Activated T-helper 2 cell treated with anti-CD3 and anti-CD28 coated beads, Interferon-gamma antibody, Interleukin-2, Interleukin-4, amounts not matched to agents 10 μg/mL and 5 μg/mL and 100 μg/mL, durations not matched to agents 14 hours and 24 hours and 36 hours (primary cell): ENCODE results near the gene CTTNBP2. TPM values are rescaled to one million over a fixed set of nuclear protein-coding genes. Genes with fewer than 3 reads are reported as not detected.
"Not testable (repeated sequence)": the region's sequence is repeated elsewhere in the genome, so short reads cannot be mapped to it uniquely, and the experiment has no call there.

ENCODE experiments used
- DNase-seq: peaks from one replicate; pipeline ENCODE4 v3.0.0; 2021; ENCODE audit warnings: low spot score
- H3K27ac Mint-ChIP-seq: one replicate; pipeline ENCODE4 v1.8.0; 2021; ENCODE audit warnings: mixed read lengths
- H3K27me3 Mint-ChIP-seq: one replicate; pipeline ENCODE4 v1.8.0; 2021; ENCODE audit warnings: low read depth, mixed read lengths
- H3K36me3 Mint-ChIP-seq: one replicate; pipeline ENCODE4 v1.8.0; 2021; ENCODE audit warnings: low read depth, mixed read lengths
- H3K4me1 Mint-ChIP-seq: one replicate; pipeline ENCODE4 v1.8.0; 2021; ENCODE audit warnings: low read depth, mixed read lengths
- H3K4me3 Mint-ChIP-seq: one replicate; pipeline ENCODE4 v1.8.0; 2021; ENCODE audit warnings: low read depth, mild to moderate bottlenecking, moderate library complexity, mixed read lengths
- H3K9me3 Mint-ChIP-seq: one replicate; pipeline ENCODE4 v1.8.0; 2021; ENCODE audit warnings: mixed read lengths
- intact Hi-C: fragments of 100-400 bp; cut with micrococcal nuclease; formaldehyde crosslinking; loops from one replicate; pipeline ENCODE4 v1.15.1; 2023
- total RNA-seq: library from RNA; stranded (reverse); gene quantifications from 2 replicates; pipeline ENCODE4 v1.2.3, GENCODE V29; 2022

CTTNBP2 gene
- total RNA-seq, 1 donor from 2014 or later: not detected

DNA sequence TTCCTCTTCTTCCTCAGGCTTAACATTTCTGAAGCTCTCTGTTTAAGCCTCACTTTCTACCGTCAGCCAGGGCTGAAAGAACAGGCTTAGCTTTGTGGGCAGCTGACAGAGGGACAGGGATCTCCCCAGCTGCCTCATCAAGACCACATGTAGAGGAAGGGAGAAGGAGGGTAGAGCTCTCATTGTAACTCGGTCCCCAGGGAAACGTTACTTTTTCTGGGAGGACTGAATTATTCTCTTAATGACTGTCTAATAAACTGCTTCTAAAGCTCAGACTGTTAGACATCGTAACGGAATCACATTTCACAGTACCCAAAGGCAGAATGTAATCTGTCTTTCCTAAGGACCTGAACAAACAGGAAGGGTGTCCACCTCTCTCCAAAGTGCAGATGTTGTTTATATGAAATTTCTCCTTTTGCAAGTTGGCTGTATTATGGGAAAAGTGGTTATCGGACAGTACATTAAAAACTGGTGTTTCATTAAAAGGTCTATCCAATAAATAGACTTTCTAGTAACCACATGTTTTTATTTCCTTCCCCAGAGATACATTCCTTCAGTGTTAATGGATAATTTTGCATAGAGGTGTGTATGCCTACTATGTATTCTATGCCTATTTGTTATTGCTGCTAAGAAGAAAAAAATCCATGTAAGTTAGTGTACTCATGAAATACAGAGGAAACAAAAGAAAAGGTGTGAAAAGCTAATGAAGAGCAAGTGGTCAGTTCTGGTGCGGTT is 144.2 kb downstream of the CTTNBP2 start:
- peaks cover 5% of the 10 kb centered on the region for H3K4me1 Mint-ChIP-seq
- no peaks in the 10 kb centered on the region for H3K36me3 Mint-ChIP-seq
- no peak for DNase-seq
- peaks cover 16% of the 10 kb centered on the region for H3K27me3 Mint-ChIP-seq
- H3K4me3 Mint-ChIP-seq: no peak overlapping the region
- no peaks in the 10 kb centered on the region for H3K9me3 Mint-ChIP-seq
- H3K27ac Mint-ChIP-seq: no peak overlapping the region
- intact Hi-C loops: no loop called here

- peaks cover 13% of the 10 kb centered on the region for H3K27me3 Mint-ChIP-seq
- no peak for DNase-seq
- no peaks in the 10 kb centered on the region for H3K36me3 Mint-ChIP-seq
- no peaks in the 10 kb centered on the region for H3K9me3 Mint-ChIP-seq
- intact Hi-C loops: no loop called here
- H3K4me3 Mint-ChIP-seq: no peak overlapping the region
- H3K4me1 Mint-ChIP-seq: no peaks in the 10 kb centered on the region
- H3K27ac Mint-ChIP-seq: no peak overlapping the region
Observed at GRCh38 chr7:117724898-117725297, 148.3 kb downstream of the CTTNBP2 start.

DNA sequence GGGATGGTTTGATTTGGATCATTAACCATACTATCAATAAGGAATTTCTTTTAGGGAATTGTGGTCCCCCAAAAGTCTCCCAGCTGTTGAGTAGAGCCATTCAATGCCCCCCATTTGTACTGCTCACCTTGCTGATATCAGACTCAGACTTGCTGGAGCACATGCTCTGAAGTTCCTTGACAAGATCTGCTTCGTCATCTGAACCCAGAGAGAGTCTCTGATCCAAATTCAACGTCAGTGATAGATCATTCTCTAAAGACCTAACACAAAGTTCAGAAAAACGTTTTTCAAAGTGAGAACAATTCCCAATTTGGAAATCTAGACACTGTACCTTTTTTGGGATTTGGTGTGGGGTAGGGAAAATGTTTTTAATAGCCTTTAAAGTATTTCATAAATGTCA is 153.9 kb downstream of the CTTNBP2 start:
- no peaks in the 10 kb centered on the region for H3K27me3 Mint-ChIP-seq
- H3K27ac Mint-ChIP-seq: no peak overlapping the region
- intact Hi-C loops: loop anchor here (5.0 kb wide), 2 partner anchors 322 to 507 kb away; no protein-coding TSS in a partner anchor
- H3K36me3 Mint-ChIP-seq: no peaks in the 10 kb centered on the region
- no peaks in the 10 kb centered on the region for H3K4me1 Mint-ChIP-seq
- no peak for DNase-seq
- H3K4me3 Mint-ChIP-seq: no peak overlapping the region
- no peaks in the 10 kb centered on the region for H3K9me3 Mint-ChIP-seq

DNA sequence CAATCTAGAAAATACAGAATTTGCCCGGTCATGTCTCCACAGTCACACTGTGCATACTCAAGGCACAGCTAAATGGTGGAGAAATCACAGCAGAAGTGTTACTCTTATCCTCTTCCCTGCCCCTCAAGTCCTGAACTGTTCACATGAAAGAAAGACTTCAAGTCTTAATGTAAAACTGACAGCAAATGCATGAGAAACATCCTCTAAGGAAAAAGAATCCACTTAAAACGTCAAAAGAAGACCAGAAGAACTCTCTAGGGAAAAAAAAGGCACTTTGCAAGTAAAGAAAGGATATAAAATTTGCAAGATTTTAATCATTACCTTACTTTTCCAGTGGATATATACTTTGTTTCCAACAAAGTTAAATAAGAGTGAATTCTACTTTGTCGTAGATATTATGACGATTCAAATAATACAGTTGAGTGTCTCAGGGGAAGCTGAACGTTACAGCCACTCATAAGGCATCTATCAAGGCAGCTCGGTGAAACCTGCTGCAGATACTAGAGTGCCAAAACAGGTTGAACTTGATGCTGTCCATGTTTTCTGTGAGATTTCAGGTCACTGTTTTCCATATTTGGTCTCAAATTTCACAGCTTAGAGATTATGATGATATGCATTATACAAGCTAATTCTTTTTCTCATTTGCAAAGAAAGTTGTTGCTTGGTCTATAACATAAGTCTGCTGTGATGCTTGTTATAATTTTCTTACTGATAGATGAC is 155.0 kb downstream of the CTTNBP2 start:
- DNase-seq: no peak
- H3K4me1 Mint-ChIP-seq: no peaks in the 10 kb centered on the region
- H3K4me3 Mint-ChIP-seq: no peak overlapping the region
- intact Hi-C loops: loop anchor here (5.0 kb wide), 2 partner anchors 321 to 506 kb away; no protein-coding TSS in a partner anchor
- H3K27me3 Mint-ChIP-seq: peaks cover 4% of the 10 kb centered on the region
- no peak overlapping the region for H3K27ac Mint-ChIP-seq
- no peaks in the 10 kb centered on the region for H3K9me3 Mint-ChIP-seq
- H3K36me3 Mint-ChIP-seq: no peaks in the 10 kb centered on the region

DNA sequence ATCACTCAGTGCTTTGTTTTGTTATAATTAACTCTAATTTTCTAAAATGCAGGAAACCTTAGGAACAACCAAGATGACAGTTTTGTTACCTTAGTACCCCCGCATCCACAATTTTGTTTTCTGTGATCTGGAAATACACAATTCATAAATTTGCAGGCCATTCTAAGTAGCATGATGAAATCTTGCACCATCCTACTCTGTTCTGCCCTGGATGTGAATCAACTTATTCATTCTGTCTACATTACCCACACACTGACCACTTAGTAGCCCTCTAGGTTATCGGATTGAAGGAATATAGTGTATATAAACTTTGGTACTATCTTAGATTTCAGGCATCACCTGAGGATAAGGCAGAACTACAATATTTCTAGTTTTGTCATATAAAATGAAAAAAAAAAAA is 155.9 kb downstream of the CTTNBP2 start:
- no peak overlapping the region for H3K27ac Mint-ChIP-seq
- DNase-seq: no peak
- H3K27me3 Mint-ChIP-seq: peaks cover 4% of the 10 kb centered on the region
- H3K4me1 Mint-ChIP-seq: no peaks in the 10 kb centered on the region
- intact Hi-C loops: loop anchor here (5.0 kb wide), 2 partner anchors 320 to 505 kb away; no protein-coding TSS in a partner anchor
- no peaks in the 10 kb centered on the region for H3K9me3 Mint-ChIP-seq
- H3K4me3 Mint-ChIP-seq: no peak overlapping the region
- H3K36me3 Mint-ChIP-seq: no peaks in the 10 kb centered on the region

GRCh38 chr7:117716707-117717299 is 156.4 kb downstream of the CTTNBP2 start:
- Mint-ChIP-seq H3K27ac (no peak overlapping the region), H3K36me3 (no peaks in the 10 kb centered on the region), H3K9me3 (no peaks in the 10 kb centered on the region), H3K4me3 (no peak overlapping the region), H3K27me3 (peaks cover 4% of the 10 kb centered on the region), H3K4me1 (no peaks in the 10 kb centered on the region)
- no peak for DNase-seq
- intact Hi-C loops: loop anchor here (5.0 kb wide), 2 partner anchors 320 to 505 kb away; no protein-coding TSS in a partner anchor

- DNase-seq: no peak
- H3K36me3 Mint-ChIP-seq: no peaks in the 10 kb centered on the region
- H3K9me3 Mint-ChIP-seq: no peaks in the 10 kb centered on the region
- peaks cover 3% of the 10 kb centered on the region for H3K4me1 Mint-ChIP-seq
- H3K27ac Mint-ChIP-seq: no peak overlapping the region
- H3K27me3 Mint-ChIP-seq: peaks cover 4% of the 10 kb centered on the region
- intact Hi-C loops: loop anchor here (2.0 to 5.0 kb wide), 3 partner anchors 257 to 504 kb away; no protein-coding TSS in a partner anchor
- H3K4me3 Mint-ChIP-seq: no peak overlapping the region
Observed at GRCh38 chr7:117715784-117716445, 157.3 kb downstream of the CTTNBP2 start.

GRCh38 chr7:117711556-117711955 is 161.7 kb downstream of the CTTNBP2 start:
- Mint-ChIP-seq H3K27me3 (peaks cover 4% of the 10 kb centered on the region), H3K27ac (no peak overlapping the region)
- intact Hi-C loops: no loop called here

DNA sequence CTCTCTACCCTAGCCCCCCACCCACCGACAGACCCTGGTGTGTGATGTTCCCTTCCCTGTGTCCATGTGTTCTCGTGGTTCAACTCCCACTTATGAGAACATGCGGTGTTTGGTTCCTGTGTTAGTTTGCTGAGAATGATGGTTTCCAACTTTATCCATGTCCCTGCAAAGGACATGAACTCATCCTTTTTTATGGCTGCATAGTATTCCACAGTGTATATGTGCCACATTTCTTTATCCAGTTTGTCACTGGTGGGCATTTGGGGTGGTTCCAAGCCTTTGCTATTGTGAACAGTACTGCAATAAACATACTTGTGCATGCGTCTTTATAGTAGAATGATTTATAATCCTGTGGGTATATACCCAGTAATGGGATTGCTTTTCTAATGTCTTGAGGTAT is 165.1 kb downstream of the CTTNBP2 start:
- H3K27me3 Mint-ChIP-seq, H3K36me3 Mint-ChIP-seq, intact Hi-C loops, H3K4me3 Mint-ChIP-seq, H3K9me3 Mint-ChIP-seq, DNase-seq, H3K4me1 Mint-ChIP-seq, H3K27ac Mint-ChIP-seq: not testable (repeated sequence)

More at GRCh38 chr7:117711556-117711955, 161.7 kb downstream of the CTTNBP2 start:
- Mint-ChIP-seq H3K4me3 (no peak overlapping the region), H3K36me3 (no peaks in the 10 kb centered on the region), H3K9me3 (no peaks in the 10 kb centered on the region), H3K4me1 (peaks cover 5% of the 10 kb centered on the region)
- no peak for DNase-seq

DNA sequence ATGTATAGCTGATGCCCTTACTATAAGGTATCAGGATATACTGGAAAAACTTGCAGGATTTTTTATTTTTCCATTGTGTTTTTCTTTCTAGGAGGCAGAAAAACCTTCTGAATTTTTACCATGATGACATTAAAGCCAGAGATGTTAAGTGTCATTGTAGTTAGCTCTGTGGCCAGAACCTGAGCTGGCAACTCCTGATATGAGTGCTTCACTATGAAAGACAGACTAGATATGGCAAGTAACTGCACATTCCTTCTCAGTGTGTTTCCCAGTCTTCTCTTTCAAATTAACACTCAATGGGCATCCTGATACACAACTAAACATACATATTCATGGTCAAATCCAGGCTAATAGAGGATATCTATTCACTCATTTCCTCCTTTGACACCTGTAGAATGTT is 166.2 kb downstream of the CTTNBP2 start:
- peaks cover 2% of the 10 kb centered on the region for H3K27me3 Mint-ChIP-seq
- no peaks in the 10 kb centered on the region for H3K9me3 Mint-ChIP-seq
- H3K36me3 Mint-ChIP-seq: no peaks in the 10 kb centered on the region
- H3K4me1 Mint-ChIP-seq: peaks cover 5% of the 10 kb centered on the region
- intact Hi-C loops: no loop called here
- no peak for DNase-seq
- no peak overlapping the region for H3K27ac Mint-ChIP-seq
- no peak overlapping the region for H3K4me3 Mint-ChIP-seq

DNA sequence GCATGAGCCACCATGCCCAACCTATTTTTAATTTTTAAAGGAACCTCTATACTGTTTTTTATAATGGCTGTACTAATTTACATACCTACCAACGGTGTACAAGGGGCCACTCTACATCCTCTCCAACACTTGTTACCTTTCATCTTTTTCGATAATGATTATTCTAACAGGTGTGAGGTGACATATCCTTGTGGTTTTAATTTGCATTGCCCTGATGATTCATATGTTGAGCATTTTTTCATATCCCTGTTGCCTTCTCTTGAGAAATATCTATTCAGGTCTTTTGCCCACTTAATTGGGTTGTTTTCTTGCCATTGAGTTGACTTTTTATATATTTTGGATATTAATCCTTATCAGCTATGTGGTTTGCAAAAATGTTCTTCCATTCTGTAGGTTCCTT is 167.0 kb downstream of the CTTNBP2 start:
- Mint-ChIP-seq H3K9me3 (no peaks in the 10 kb centered on the region), H3K4me3 (no peak overlapping the region), H3K27me3 (peaks cover 2% of the 10 kb centered on the region), H3K4me1 (peaks cover 2% of the 10 kb centered on the region), H3K36me3 (no peaks in the 10 kb centered on the region), H3K27ac (no peak overlapping the region)
- no peak for DNase-seq
- intact Hi-C loops: no loop called here

- no peaks in the 10 kb centered on the region for H3K9me3 Mint-ChIP-seq
- intact Hi-C loops: no loop called here
- H3K27me3 Mint-ChIP-seq: peaks cover 2% of the 10 kb centered on the region
- H3K36me3 Mint-ChIP-seq: no peaks in the 10 kb centered on the region
- no peak overlapping the region for H3K27ac Mint-ChIP-seq
- peaks cover 2% of the 10 kb centered on the region for H3K4me1 Mint-ChIP-seq
- H3K4me3 Mint-ChIP-seq: no peak overlapping the region
- DNase-seq: no peak
Observed at GRCh38 chr7:117705630-117706029, 167.6 kb downstream of the CTTNBP2 start.
